T-helper 1 cell treated with Interleukin-12 subunit alpha and Interleukin-12 subunit beta and Interleukin-4 antibody, amounts not matched to agents 30 μg/mL and 1 μg/mL, for 36 hours (primary cell): ENCODE results near the gene MYNN.
"Not testable (repeated sequence)": the region's sequence is repeated elsewhere in the genome, so short reads cannot be mapped to it uniquely, and the experiment has no call there.

Experiments used
- H3K27ac Mint-ChIP-seq: one replicate; pipeline ENCODE4 v1.8.0; 2021; ENCODE audit warnings: mild to moderate bottlenecking, mixed read lengths
- H3K27me3 Mint-ChIP-seq: one replicate; pipeline ENCODE4 v1.8.0; 2021; ENCODE audit warnings: low read depth, mixed read lengths
- H3K36me3 Mint-ChIP-seq: one replicate; pipeline ENCODE4 v1.8.0; 2021; ENCODE audit warnings: low read depth, mixed read lengths
- H3K4me1 Mint-ChIP-seq: one replicate; pipeline ENCODE4 v1.8.0; 2021; ENCODE audit warnings: low read depth, mixed read lengths
- H3K4me3 Mint-ChIP-seq: one replicate; pipeline ENCODE4 v1.8.0; 2021; ENCODE audit warnings: mild to moderate bottlenecking, moderate library complexity, mixed read lengths
- H3K9me3 Mint-ChIP-seq: one replicate; pipeline ENCODE4 v1.8.0; 2021; ENCODE audit warnings: mixed read lengths

MYNN gene

DNA sequence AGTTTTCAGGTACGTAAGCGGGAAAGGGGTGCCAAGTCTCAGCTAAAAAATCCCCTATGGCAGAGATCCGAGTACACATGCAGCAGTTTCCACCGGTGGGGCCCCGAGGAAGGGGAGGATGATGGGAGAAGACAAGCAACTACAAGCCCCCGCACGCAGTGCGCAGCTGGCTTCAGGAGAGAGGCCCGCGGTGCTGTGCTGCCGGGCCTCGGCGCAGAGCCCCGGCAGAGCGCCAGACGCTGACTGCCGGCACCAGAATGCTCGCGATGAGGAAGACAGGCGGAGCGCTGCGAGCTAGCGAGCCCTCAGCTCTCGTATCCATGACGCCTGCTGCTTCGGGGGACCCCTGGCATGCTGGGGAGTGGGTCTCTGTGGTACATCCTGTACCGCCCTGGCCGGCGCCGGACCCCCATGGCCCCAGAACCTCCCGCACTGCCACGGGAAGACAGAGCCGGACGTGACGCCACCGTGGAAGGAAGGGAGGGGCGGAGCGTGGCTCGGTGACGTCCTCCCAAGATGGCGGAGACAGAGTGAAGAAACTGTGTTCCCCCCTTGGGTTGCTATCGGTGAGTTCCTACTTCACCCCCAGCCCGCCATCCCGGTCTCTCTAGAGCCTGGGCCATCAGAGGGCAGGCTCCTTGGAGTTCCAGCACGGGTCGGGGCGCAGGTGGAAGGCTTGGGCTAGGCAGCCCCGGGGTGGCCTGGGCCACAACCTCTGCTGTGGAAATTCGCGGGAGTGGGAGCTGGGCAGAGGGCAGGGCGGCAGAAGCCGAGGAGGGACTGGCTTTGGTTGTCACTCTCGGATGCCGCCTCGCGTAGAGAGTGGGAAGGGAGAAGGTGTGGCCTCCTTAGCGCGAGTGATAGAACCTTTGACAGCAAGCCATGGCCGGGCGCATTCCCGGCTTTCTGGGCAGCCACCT, at the start of gene MYNN:
Gene MYNN (plus strand): TSS at position 500 of the 920 bp plus-strand sequence. CDS start 900 bp downstream, outside the sequence.
- H3K4me1 Mint-ChIP-seq = peaks cover 38% of the 10 kb centered on the region
- no peaks in the 10 kb centered on the region for H3K27me3 Mint-ChIP-seq
- peak within 1 kb of the TSS; percentile 99 for H3K27ac Mint-ChIP-seq
- H3K9me3 Mint-ChIP-seq = no peaks in the 10 kb centered on the region
- peaks cover 21% of the 10 kb centered on the region for H3K36me3 Mint-ChIP-seq
- peak within 1 kb of the TSS; percentile 96 for H3K4me3 Mint-ChIP-seq

DNA sequence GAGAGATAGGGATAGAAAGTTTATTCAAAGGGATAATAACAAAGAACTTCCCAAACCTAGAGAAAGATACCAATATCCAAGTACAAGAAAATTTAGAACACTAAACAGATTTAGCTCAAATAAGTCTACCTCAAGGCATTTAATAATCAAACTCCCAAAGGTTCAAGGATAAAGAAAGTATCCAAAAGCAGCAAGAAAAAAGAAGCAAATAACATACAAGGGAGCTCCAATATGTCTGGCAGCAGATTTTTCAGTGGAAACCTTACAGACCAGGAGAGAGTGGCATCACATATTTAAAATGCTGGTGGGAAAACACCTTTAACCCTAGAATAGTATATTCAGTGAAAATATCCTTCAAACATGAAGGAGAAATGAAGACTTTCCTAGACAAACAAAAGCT, 41.3 kb upstream of the MYNN start:
- H3K9me3 Mint-ChIP-seq = peaks cover 11% of the 10 kb centered on the region
- not testable (repeated sequence) for H3K4me1 Mint-ChIP-seq, H3K4me3 Mint-ChIP-seq, H3K36me3 Mint-ChIP-seq, H3K27ac Mint-ChIP-seq
- peaks cover 15% of the 10 kb centered on the region for H3K27me3 Mint-ChIP-seq

DNA sequence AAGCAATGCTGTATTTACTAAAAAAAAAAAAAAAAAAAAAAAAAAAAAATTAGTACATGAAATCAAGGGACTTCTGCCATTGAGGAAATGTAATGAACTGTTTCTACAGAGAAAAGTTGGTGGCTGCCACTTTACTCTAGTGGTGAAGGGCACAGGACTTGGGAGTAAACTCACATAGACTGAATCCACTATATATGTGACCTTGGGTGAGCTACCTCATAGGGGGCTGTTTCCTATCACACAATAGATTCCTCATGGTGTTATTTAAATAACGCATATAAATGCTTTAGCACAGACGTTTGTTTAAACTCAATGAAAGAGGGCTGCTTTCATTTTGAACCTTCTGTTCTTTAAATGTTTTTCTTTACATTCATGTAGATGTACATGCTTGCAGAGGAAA, 34.1 kb upstream of the MYNN start:
- H3K9me3 Mint-ChIP-seq = peaks cover 7% of the 10 kb centered on the region
- H3K4me1 Mint-ChIP-seq = no peaks in the 10 kb centered on the region
- H3K36me3 Mint-ChIP-seq = no peaks in the 10 kb centered on the region
- peaks cover 3% of the 10 kb centered on the region for H3K27me3 Mint-ChIP-seq
- no peak overlapping the region for H3K4me3 Mint-ChIP-seq
- no peak overlapping the region for H3K27ac Mint-ChIP-seq

DNA sequence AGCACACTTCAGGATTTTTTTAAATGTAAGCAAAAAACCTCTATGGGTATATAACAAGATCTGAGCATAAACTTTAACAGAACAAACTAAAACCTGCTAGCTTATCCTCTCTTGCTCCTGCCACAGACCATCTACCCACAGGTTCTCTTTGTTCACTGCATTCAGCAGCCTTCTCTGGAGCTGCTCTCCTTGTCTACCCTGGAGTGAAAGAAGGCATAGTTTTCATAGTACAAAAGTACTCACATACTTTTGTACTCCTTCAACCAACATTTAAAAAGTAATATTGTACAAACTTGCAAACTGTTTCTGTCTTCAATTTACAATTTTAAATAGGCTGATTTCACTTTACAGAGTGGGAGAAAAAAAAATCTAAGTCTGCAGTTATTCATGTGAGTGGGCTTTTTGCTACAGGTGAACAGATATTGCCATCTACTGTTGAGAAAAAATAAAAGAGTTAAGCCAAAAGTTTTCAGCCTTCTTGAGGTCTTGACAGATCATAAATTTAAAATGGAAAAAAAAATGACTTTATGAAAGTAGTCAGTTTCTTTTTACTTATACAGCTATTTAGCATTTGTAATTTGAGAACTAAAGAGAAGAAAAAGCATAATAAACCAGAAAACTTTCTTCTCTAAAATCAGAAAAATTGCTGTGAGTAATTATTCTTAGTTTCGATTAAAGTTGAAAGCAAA, 28.7 kb upstream of the MYNN start:
- H3K4me1 Mint-ChIP-seq = peaks cover 6% of the 10 kb centered on the region
- H3K27me3 Mint-ChIP-seq = peaks cover 25% of the 10 kb centered on the region
- H3K27ac Mint-ChIP-seq = no peak overlapping the region
- no peak overlapping the region for H3K4me3 Mint-ChIP-seq
- no peaks in the 10 kb centered on the region for H3K9me3 Mint-ChIP-seq
- no peaks in the 10 kb centered on the region for H3K36me3 Mint-ChIP-seq

DNA sequence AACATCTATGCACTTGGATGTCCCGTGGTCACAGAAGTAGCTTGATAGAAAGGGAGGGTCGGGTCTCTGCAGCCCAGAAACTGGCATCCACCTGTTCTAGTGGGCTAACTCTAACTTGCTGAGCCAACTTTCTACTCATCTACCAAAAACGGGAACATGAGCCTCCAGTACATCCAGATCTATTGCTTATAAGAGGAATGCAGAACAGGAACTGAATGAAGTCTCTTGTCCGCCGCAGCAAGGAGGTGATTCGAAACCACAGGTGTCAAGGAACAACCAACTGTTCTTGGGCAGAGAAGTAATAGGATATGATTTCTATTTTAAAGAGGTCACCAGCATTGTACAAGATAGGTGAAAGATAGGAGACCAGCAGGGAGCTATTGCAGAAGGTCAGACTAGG, 26.3 kb upstream of the MYNN start:
- Mint-ChIP-seq H3K36me3 (no peaks in the 10 kb centered on the region), H3K27me3 (peaks cover 27% of the 10 kb centered on the region), H3K4me3 (no peak overlapping the region), H3K9me3 (no peaks in the 10 kb centered on the region), H3K27ac (no peak overlapping the region), H3K4me1 (peaks cover 6% of the 10 kb centered on the region)

DNA sequence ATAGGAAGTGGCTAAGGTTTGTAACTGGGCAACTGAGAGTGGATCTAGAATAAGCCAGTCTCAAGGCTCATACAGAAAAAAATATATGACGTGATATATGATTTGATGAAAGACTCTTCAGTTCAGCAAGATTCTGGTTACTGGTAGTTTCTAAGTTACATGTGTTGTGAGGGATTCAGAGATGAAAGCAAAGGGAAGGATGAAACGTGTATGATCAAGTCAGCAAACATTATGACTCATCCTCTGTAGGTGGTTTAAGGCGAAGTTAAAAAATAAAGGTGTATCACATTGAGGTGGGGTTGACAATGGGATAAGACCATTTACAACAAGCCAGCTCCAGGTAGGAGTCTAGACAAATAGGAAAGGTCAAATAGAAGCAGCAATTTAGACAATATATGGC, 24.5 kb upstream of the MYNN start:
- Mint-ChIP-seq H3K27me3 (peaks cover 31% of the 10 kb centered on the region), H3K4me3 (no peak overlapping the region), H3K27ac (no peak overlapping the region), H3K36me3 (no peaks in the 10 kb centered on the region), H3K4me1 (peaks cover 6% of the 10 kb centered on the region), H3K9me3 (no peaks in the 10 kb centered on the region)

DNA sequence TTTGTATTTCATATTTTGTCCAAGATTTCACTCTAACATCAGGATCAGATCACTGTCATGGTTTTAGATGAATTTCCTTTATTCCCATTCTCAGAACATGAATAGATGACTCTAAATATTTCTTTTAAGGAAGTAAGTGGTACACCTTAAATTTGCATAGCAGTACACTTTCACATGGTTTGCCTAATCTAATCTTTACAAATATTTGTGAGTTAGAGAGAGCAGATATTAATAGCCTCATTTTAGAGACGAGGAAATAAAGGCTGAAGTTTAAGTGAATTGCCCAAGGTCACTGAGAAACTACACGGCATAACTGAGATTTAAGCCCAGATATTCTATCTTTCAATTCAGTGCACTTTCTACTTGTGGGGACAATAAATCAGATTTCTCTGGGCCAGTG, 22.5 kb upstream of the MYNN start:
- Mint-ChIP-seq H3K36me3 (no peaks in the 10 kb centered on the region), H3K4me3 (no peak overlapping the region), H3K27me3 (peaks cover 30% of the 10 kb centered on the region), H3K27ac (no peak overlapping the region), H3K9me3 (no peaks in the 10 kb centered on the region), H3K4me1 (peaks cover 6% of the 10 kb centered on the region)

DNA sequence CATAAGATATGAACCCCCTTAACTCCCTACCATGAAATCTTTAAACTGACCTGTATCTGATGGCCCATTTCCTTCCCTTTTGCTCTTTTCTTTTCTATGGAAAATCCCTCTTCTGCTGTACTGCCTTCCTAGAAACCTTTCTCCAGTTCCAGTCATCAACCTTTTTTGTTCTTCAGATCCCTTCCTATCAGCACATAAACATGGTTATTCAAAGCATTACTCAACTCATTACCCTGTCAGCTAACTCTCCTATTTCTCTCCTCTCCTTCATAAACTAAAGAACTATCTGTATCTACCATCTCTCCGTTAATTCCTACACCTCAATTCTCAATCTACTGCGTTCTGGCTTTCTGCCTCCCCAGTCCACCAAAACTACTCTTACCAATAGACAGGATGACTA, 21.3 kb upstream of the MYNN start:
- H3K27ac Mint-ChIP-seq = no peak overlapping the region
- H3K27me3 Mint-ChIP-seq = peaks cover 29% of the 10 kb centered on the region
- H3K4me3 Mint-ChIP-seq = no peak overlapping the region
- H3K9me3 Mint-ChIP-seq = no peaks in the 10 kb centered on the region
- H3K4me1 Mint-ChIP-seq = peaks cover 6% of the 10 kb centered on the region
- no peaks in the 10 kb centered on the region for H3K36me3 Mint-ChIP-seq

DNA sequence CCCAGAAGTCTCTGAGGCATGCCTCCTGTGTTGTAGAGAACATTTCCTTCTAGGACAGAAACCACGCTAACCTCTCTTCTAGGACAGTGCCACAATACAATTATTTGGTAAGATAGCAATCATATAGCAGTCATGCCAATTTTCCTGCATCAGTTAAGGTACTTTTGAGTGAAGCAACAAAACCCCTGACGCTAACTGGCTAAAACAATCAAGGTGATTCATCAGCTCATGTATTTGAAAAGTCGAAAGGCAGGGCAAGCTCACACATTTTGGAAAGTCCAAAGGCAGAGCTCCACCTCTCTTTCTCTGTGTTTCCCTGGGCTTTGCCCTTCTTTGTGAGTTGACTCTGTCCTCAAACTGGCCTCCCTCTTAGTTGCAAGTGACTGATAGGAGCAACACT, 18.5 kb upstream of the MYNN start:
- no peak overlapping the region for H3K4me3 Mint-ChIP-seq
- H3K27ac Mint-ChIP-seq = no peak overlapping the region
- H3K4me1 Mint-ChIP-seq = peaks cover 8% of the 10 kb centered on the region
- H3K9me3 Mint-ChIP-seq = no peaks in the 10 kb centered on the region
- peaks cover 18% of the 10 kb centered on the region for H3K27me3 Mint-ChIP-seq
- H3K36me3 Mint-ChIP-seq = no peaks in the 10 kb centered on the region

DNA sequence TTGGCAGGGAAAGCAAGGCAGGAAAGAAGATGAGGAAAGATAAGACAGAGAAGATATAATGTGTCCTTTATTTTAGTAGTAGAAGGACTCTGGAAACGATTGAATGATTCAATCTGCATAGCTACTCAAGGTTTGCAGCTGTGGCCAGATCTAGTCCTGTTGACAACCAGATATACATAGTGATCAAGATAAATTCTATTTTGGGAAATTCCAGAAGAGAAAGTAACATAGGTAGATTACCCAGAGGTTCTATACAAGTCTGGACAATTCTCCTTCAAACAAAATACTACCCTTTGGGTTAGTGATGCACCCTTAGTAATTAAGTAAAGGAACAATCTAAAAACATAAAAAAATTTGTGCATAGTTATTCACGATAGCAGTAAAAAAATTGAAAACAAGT, 17.7 kb upstream of the MYNN start:
- H3K4me1 Mint-ChIP-seq = peaks cover 8% of the 10 kb centered on the region
- no peak overlapping the region for H3K4me3 Mint-ChIP-seq
- no peaks in the 10 kb centered on the region for H3K36me3 Mint-ChIP-seq
- H3K27me3 Mint-ChIP-seq = peaks cover 18% of the 10 kb centered on the region
- H3K27ac Mint-ChIP-seq = no peak overlapping the region
- no peaks in the 10 kb centered on the region for H3K9me3 Mint-ChIP-seq

DNA sequence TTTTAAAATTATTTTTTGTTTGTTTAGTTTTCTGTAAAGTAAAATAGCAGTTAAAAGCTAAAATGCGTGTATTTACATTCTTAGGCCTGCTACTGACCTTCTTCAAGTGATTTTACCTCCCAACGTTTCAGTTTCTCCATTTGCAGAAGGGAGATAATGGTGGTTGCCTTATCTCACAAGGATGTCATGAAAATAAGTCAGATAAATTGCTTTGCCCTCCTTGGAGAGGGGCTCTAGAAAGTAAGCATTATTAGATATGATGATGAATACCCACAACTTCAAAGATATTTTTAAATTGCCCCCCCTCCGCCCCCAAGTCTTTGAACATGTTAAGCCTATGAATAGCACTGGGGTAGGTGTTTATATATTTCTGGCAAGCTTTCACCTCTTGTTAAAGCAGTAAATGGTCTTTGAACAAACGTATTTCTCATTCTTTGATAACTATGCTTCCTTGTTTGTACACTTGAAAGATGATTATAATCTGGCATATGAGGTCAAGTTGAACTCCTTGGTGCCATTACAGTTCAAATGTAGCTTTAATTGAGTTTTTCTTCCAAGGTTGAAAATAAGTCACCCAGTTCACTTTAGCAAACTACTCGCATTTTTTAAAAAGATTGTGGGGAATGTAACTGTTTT, 14.7 kb upstream of the MYNN start:
- Mint-ChIP-seq H3K27me3 (peaks cover 12% of the 10 kb centered on the region), H3K4me1 (peaks cover 12% of the 10 kb centered on the region), H3K27ac (no peak overlapping the region), H3K4me3 (no peak overlapping the region), H3K9me3 (no peaks in the 10 kb centered on the region), H3K36me3 (no peaks in the 10 kb centered on the region)

DNA sequence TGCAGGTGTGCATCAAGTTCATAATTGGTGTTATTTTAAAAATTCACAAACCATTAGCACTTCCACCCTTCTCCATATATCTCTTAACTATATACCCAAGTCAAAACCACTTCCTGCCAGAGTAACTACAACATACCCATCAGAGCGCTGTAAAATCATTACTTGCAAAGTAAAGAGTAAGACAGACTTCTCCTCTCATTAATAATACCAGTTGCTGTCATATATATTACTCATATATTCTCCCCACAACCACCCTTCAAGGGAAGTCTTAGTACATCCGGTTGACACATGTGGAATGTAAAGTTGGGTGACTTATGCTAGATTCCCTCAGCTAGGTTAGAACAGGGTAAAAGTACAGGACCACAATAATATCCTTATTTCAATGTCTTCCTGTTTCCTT, 13.9 kb upstream of the MYNN start:
- Mint-ChIP-seq H3K9me3 (no peaks in the 10 kb centered on the region), H3K4me3 (no peak overlapping the region), H3K27ac (no peak overlapping the region), H3K36me3 (peaks cover 1% of the 10 kb centered on the region), H3K4me1 (peaks cover 16% of the 10 kb centered on the region), H3K27me3 (peaks cover 12% of the 10 kb centered on the region)

DNA sequence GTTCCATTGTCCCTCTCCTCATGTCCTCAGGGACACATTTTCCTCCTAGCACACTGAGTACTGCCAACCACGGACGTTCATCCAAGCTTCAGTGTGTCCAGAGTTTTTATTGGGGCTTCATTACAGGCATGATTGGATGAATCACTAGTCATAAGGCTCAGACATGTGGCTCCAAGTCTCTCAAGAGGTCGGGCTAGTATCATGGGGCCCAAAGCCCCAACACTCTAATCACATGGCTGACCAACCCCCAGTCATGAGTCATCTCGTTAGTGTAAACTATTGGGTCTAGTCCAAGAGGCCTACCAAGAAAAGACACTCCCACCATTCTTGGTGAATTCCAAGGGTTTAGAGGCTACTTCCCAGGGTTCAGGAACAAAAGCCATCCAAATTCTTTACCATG, 12.7 kb upstream of the MYNN start:
- peaks cover 1% of the 10 kb centered on the region for H3K36me3 Mint-ChIP-seq
- no peak overlapping the region for H3K4me3 Mint-ChIP-seq
- peaks cover 24% of the 10 kb centered on the region for H3K4me1 Mint-ChIP-seq
- H3K27ac Mint-ChIP-seq = no peak overlapping the region
- H3K27me3 Mint-ChIP-seq = peaks cover 7% of the 10 kb centered on the region
- no peaks in the 10 kb centered on the region for H3K9me3 Mint-ChIP-seq

DNA sequence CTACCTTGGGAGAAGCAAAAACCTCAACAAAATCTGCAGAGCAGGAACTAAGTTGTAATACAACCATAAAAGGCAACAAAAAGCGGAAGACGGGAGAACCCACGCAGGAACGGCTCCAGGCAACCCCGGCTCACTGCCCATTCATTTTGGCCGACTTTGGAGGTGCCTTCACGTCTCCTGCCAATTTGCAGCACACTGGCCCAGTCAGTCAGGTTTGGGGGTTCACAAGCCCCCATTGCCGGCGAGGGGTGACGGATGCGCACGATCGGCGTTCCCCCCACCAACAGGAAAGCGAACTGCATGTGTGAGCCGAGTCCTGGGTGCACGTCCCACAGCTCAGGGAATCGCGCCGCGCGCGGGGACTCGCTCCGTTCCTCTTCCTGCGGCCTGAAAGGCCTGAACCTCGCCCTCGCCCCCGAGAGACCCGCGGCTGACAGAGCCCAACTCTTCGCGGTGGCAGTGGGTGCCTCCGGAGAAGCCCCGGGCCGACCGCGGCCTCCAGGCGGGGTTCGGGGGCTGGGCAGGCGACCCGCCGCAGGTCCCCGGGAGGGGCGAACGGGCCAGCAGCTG, 8.8 kb upstream of the MYNN start:
- Mint-ChIP-seq H3K4me3 (peak overlapping the region; percentile 95), H3K27ac (peak overlapping the region; percentile 97), H3K9me3 (no peaks in the 10 kb centered on the region), H3K27me3 (no peaks in the 10 kb centered on the region), H3K36me3 (peaks cover 3% of the 10 kb centered on the region), H3K4me1 (peaks cover 25% of the 10 kb centered on the region)
